Measurements from ENCODE around the gene EVI5. TPM values are rescaled to one million over a fixed set of nuclear protein-coding genes. Genes with fewer than 3 reads are reported as not detected.

The EVI5 gene
- total and polyA plus RNA-seq, 10 of the 15 experiments (the other 5 are each of a cell fraction or from before 2014, with no cell fraction given) = 0.27 to 6.8 (median 1.7) TPM

GRCh38 chr1:92708368-92708950, 76.4 kb downstream of the EVI5 start:
- BruUV-seq (replicated peaks) = no TSS peak
- intact Hi-C loops (cut with micrococcal nuclease; ENCODE audit: unreplicated experiment) (no loop called here), in situ Hi-C loops (cut with MboI) (no loop called here)
- no peaks in the 10 kb centered on the region for H3K27me3 ChIP-seq (replicated peaks in 1 of 2; ENCODE audit: control insufficient read depth in 2 of 2, insufficient read depth in 2 of 2, low read length in 1 of 2)
- no peaks in the 10 kb centered on the region for H4K20me1 ChIP-seq (ENCODE audit: control insufficient read depth, insufficient read depth)
- ChIA-PET RAD21 (ENCODE audit: unreplicated experiment) (no interaction called here), POLR2A (no interaction called here), CTCF (no interaction called here), SMC1A (ENCODE audit: uncharacterized antibody, unreplicated experiment) (no interaction called here)
- H3K27ac ChIP-seq (ENCODE audit: control insufficient read depth, insufficient read depth) = no peak overlapping the region
- 67% methylated on average over 2 of the region's 2 CpGs for WGBS (ENCODE audit: insufficient coverage, insufficient replicate concordance, low lambda C conversion rate, missing lambda C conversion rate)
- no peak for FAIRE-seq
- H3K9me3 ChIP-seq (replicated peaks; ENCODE audit: control insufficient read depth, insufficient read depth, low read length) = no peaks in the 10 kb centered on the region
- no peak for ATAC-seq
- no peak overlapping the region for H2AFZ ChIP-seq (ENCODE audit: control insufficient read depth, low read depth, low read length)
- no peak overlapping the region for H3K4me3 ChIP-seq
- no peaks in the 10 kb centered on the region for H3K4me1 ChIP-seq (ENCODE audit: control insufficient read depth, insufficient read depth, low read length)
- no peak for DNase-seq (ENCODE audit: low read depth, low spot score)
- no peak overlapping the region for H3K4me2 ChIP-seq (ENCODE audit: control insufficient read depth, insufficient read depth)
- H3K9ac ChIP-seq (ENCODE audit: control insufficient read depth, insufficient read depth, low read length) = no peak overlapping the region
- H3K36me3 ChIP-seq (ENCODE audit: control insufficient read depth in 2 of 2, insufficient read depth in 2 of 2, low read length in 1 of 2) = no peaks in the 10 kb centered on the region
- TF ChIP-seq BRCA1 (IDR thresholded peaks at IDR 0.05; ENCODE audit: low read depth, low read length) = no peak
- no peak for TF ChIP-seq RUNX3 (IDR thresholded peaks at IDR 0.05; ENCODE audit: low read length)
- TF ChIP-seq CTCF (IDR thresholded peaks at IDR 0.05 in 2 of 3, conservative IDR thresholded peaks at IDR 0.05 in 1 of 3; ENCODE audit: control insufficient read depth in 2 of 3, extremely low read depth in 1 of 3, insufficient read depth in 1 of 3, low read depth in 3 of 3, low read length in 3 of 3) = no peak
- no peak for TF ChIP-seq E2F4 (IDR thresholded peaks at IDR 0.05; ENCODE audit: low read depth, low read length)
- TF ChIP-seq USF2 (IDR thresholded peaks at IDR 0.05; ENCODE audit: borderline replicate concordance, low read depth, low read length) = no peak
- no peak for TF ChIP-seq MLLT1 (IDR thresholded peaks at IDR 0.05)
- no peak for TF ChIP-seq TCF7 (IDR thresholded peaks at IDR 0.05; ENCODE audit: borderline replicate concordance)
- TF ChIP-seq ATF3 (IDR thresholded peaks at IDR 0.05; ENCODE audit: borderline replicate concordance, extremely low read depth, low read depth, low read length) = no peak
- no peaks in the 10 kb centered on the region for H3K79me2 ChIP-seq (ENCODE audit: control insufficient read depth, insufficient read depth, low read length)
